Measurements from ENCODE around the gene TUBB4A. TPM values are rescaled to one million over a fixed set of nuclear protein-coding genes. Genes with fewer than 3 reads are reported as not detected.

TUBB4A gene
- polyA plus RNA-seq, 2 of the 4 experiments (the other 2 are of a cell fraction): 2.2 to 15.4 TPM

- Histone ChIP-seq H3K9me3 (no peaks in the 10 kb centered on the region; the same call in 2 of the 3 replicates), H3K27ac (no peak overlapping the region), H3K4me2 (no peak overlapping the region), H3K4me3 (no peak overlapping the region), H3K4me1 (no peaks in the 10 kb centered on the region)
- no peak for FAIRE-seq
- POLR2A ChIA-PET: no interaction called here
- TF ChIP-seq MAFK (IDR thresholded peaks at IDR 0.05; ENCODE audit: partially characterized antibody) (no peak), CEBPB (IDR thresholded peaks at IDR 0.05) (no peak), TP53 (CRISPR knock-in tag; IDR thresholded peaks at IDR 0.05) (no peak), RFX5 (IDR thresholded peaks at IDR 0.05) (no peak), TFCP2L1 (CRISPR knock-in tag; IDR thresholded peaks at IDR 0.05) (no peak), NPAS2 (CRISPR knock-in tag; IDR thresholded peaks at IDR 0.05; ENCODE audit: borderline replicate concordance) (no peak), E2F6 (IDR thresholded peaks at IDR 0.05; ENCODE audit: borderline replicate concordance, low read depth) (no peak), PHF8 (IDR thresholded peaks at IDR 0.05; ENCODE audit: borderline replicate concordance, low read depth) (no peak), HOXB5 (CRISPR knock-in tag; IDR thresholded peaks at IDR 0.05) (no peak), GATA3 (IDR thresholded peaks at IDR 0.05; ENCODE audit: borderline replicate concordance) (no peak), MAZ (IDR thresholded peaks at IDR 0.05; ENCODE audit: borderline replicate concordance, low read depth, low read length) (no peak), CBX8 (IDR thresholded peaks at IDR 0.05) (no peak), FOSB (CRISPR knock-in tag; IDR thresholded peaks at IDR 0.05) (no peak), REST (IDR thresholded peaks at IDR 0.05) (no peak), POLR2AphosphoS2 (conservative IDR thresholded peaks at IDR 0.05; ENCODE audit: low read length) (no peak), KDM1A (IDR thresholded peaks at IDR 0.05; ENCODE audit: low read depth) (no peak), RNF2 (IDR thresholded peaks at IDR 0.05; ENCODE audit: borderline replicate concordance, low read depth) (no peak), RARB (CRISPR knock-in tag; IDR thresholded peaks at IDR 0.05) (no peak), ZFP36 (IDR thresholded peaks at IDR 0.05; ENCODE audit: borderline replicate concordance, partially characterized antibody) (no peak), HES2 (IDR thresholded peaks at IDR 0.05) (no peak)
- CTCF ChIA-PET: no interaction called here
- 91% methylated on average over 2 of the region's 2 CpGs for WGBS (ENCODE audit: missing lambda C conversion rate)
- ATAC-seq: no peak
- DNase-seq (ENCODE audit: low read depth in 1 of 2, low spot score in 1 of 2): no peak
Measured at GRCh38 chr19:6452899-6453298, 49.2 kb downstream of the TUBB4A start.

GRCh38 chr19:6452223-6452614 is 49.9 kb downstream of the TUBB4A start:
- ChIA-PET CTCF (no interaction called here), POLR2A (no interaction called here)
- no peak for TF ChIP-seq HOXB5 (CRISPR knock-in tag; IDR thresholded peaks at IDR 0.05)
- no peak for TF ChIP-seq NPAS2 (CRISPR knock-in tag; IDR thresholded peaks at IDR 0.05; ENCODE audit: borderline replicate concordance)
- TF ChIP-seq FOSB (CRISPR knock-in tag; IDR thresholded peaks at IDR 0.05): no peak
- no peak for TF ChIP-seq GATA3 (IDR thresholded peaks at IDR 0.05; ENCODE audit: borderline replicate concordance)
- TF ChIP-seq MAX (IDR thresholded peaks at IDR 0.05): no peak
- no peak for TF ChIP-seq HDAC2 (IDR thresholded peaks at IDR 0.05)
- no peak for TF ChIP-seq CEBPB (IDR thresholded peaks at IDR 0.05)
- no peak for TF ChIP-seq ELK1 (IDR thresholded peaks at IDR 0.05; ENCODE audit: low read depth, low read length)
- no peak for TF ChIP-seq CHD4 (IDR thresholded peaks at IDR 0.05; ENCODE audit: borderline replicate concordance)
- TF ChIP-seq MAZ (IDR thresholded peaks at IDR 0.05; ENCODE audit: borderline replicate concordance, low read depth, low read length): no peak
- TF ChIP-seq TP53 (CRISPR knock-in tag; IDR thresholded peaks at IDR 0.05): no peak
- no peak for TF ChIP-seq EHMT2 (IDR thresholded peaks at IDR 0.05; ENCODE audit: low read depth)
- TF ChIP-seq MYC (IDR thresholded peaks at IDR 0.05; ENCODE audit: borderline replicate concordance, low read length): no peak
- TF ChIP-seq POLR2A (IDR thresholded peaks at IDR 0.05; ENCODE audit: low read length): no peak
- TF ChIP-seq RNF2 (IDR thresholded peaks at IDR 0.05; ENCODE audit: borderline replicate concordance, low read depth): no peak
- TF ChIP-seq BCL3 (IDR thresholded peaks at IDR 0.05): no peak
- TF ChIP-seq KDM5A (IDR thresholded peaks at IDR 0.05): no peak
- DNase-seq (ENCODE audit: low read depth in 1 of 2, low spot score in 1 of 2) (no peak), ATAC-seq (no peak), FAIRE-seq (no peak)
- Histone ChIP-seq H3K9me3 (no peaks in the 10 kb centered on the region; the same call in 2 of the 3 replicates), H3K4me2 (no peak overlapping the region), H3K4me3 (no peak overlapping the region), H3K4me1 (no peaks in the 10 kb centered on the region), H3K27ac (no peak overlapping the region)
- WGBS (ENCODE audit: missing lambda C conversion rate): 95% methylated on average over 18 of the region's 19 CpGs

All from A549 (cell line).